Measurements from ENCODE around the gene MLH3.

The MLH3 gene

DNA sequence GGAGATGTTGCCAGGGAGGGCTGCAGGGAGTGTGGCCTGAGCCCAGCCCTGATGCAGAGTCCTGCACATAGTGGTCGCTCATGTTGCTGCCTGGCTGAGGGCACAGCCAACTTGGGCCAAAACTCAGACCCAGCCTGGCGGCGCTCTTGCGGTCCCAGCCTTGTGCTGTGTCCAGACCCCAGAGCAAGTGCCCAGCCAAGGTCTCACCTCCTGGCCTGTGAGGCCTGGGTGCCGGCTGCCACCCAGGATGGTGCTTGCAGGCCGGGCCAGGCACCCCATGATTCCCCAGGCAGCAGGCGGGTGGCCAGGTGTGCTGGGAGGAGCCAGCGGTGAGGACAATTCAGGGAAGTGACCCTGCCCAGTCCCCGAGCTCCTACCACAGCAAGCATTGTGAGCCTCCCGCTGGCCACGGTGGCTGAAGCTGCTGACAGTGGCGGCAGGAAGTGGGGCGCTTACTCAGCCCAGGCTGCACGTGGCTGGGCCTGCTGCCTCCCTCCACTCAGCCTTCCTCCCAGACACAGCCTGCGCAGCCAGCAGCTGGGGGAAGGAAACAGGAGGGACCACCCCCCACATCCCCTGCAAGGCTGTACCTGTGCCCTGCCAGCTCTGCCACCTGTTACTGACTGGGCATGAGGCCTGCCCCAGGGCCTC lies 78.1 kb downstream of the MLH3 start:
- no peak for DNase-seq (ENCODE audit: low read depth in 2 of 2, low spot score in 1 of 2)

DNA sequence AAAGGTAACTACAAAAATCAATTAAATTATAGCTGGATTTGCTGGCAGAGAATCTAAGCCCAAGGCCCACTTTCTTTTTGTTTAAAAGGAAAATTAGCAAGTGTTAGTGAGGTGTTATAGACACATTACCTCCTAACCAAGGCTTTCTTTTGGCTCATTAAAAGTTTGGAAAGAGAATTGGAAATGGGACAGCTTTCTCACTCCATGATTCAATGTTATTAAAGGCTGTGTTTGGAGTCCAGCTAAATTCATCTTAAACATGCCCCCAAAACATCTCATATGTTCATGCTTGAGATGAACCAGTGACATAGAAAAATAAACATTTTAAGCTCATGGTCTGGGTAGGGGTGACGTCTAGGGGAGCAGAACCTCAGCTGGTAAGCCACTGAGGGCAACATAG lies 82.5 kb downstream of the MLH3 start:
- no peak for DNase-seq (ENCODE audit: low read depth in 2 of 2, low spot score in 1 of 2)

DNA sequence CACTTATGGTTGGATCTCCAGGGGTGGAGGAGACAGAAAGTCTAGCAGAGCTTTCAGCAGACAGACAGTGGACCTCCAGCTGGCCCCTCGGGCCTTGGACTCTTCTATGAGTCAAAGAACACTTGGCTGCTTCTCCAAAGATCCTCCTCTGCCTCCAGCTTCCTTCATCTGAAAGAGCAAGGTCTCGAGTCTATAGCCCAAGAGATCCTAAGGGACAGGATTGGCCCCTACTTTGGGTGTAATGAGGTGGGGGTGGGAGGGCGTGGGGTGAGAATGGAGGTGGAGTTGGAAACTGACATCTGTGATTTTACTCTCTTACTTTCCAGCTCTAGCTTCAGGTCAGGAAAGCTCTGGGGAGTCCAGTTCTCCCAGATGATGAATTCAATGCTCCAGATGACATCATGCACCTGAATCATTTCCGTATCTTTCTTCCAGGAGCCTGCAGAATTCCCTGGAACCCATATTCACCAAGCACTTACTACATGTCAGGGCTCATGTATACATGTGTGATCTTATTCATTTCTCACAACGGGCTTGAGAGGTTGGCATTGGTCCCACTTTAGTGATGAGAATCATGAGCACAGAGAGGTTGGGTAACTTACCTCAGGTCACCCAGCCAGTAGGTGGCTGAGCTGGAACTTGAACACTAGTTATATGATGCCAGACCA lies 85.6 kb downstream of the MLH3 start:
- no peak for DNase-seq (ENCODE audit: low read depth in 2 of 2, low spot score in 1 of 2)

DNA sequence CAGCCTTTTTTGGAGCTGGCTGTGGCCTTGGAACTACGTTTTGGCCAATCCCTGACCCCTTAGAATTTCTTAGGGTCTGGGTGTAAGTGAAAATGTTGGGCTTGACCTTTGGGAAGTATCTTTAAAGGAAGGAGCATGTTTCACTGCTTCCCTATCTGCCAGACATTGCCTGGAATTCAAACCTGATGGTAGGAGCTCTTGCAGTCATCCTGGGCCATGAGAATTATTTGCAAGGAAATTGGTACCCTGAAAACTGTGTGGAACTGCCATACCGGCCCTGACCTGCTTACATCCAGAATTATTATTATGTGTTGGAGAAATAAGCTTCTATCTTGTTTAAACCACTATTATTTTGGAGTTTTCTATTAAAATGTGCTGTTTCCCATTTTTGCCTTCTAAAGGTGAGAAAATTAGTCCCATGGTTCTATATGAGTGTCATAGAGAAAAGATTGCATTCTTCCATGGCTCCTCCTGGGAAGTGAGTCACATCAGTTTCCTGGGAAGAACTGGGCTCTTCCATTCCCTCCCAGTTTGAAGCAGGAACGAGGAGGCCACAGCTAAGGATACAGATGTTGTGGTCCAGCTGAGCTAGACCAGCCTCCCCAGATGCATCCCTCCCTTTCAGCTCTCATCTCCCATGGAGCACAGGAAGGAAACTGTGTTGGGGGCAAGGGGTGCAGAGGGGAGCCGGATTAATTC lies 86.3 kb downstream of the MLH3 start:
- DNase-seq (ENCODE audit: low read depth in 2 of 2, low spot score in 1 of 2) = no peak
